GM19467 (cell line): ENCODE data around the gene HSP90AB1.

Source experiments
- ATAC-seq: cut with Tn5 transposase; IDR thresholded peaks from one replicate; pipeline ENCODE4 v1.9.1; 2021; ENCODE audit warnings: mild to moderate bottlenecking, moderate library complexity; ENCODE audit not compliant: unreplicated experiment

HSP90AB1 gene

DNA sequence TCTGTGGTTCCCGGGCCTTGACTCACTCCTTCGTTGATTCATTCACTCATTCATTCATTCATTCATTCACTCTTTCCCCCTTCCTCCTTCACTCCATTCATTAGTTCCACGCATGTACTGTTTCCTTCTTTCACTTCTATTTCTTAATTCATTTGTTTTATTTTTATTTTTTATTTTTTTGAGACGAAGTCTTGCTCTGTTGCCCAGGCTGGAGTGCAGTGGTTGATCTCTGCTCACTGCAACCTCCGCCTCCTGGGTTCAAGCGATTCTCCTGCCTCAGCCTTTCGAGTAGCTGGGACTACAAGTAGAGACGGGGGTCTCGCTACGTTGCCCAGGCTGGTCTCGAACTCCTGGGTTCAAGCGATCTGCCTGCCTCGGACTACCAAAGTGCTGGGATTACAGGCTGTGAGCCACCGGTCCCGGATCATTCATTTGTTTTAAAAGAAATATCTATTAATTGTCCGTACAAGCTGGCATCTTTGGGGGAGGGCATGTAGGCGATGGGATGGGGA is 18.9 kb downstream of the HSP90AB1 start:
- no peak for ATAC-seq

DNA sequence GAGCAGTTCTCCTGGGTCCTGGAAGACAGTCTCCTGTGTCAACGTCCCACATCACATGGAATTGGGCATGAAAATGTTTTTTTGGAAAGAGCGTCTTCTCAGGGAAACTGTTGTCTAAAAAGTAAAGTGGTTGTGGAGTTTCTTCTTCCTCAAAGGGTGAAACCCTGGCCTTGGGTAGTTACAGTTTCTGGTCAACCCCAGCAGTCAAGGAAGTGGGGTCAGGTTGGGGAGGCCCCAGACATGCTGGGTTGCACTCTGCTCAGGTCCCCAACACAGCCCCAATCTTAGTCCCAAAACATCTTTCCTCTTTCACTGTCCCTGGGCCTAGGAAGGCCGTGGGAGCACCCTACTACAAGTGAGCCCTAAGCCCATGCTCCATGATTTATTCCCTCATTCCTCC is 19.4 kb downstream of the HSP90AB1 start:
- ATAC-seq = peak; percentile 28

DNA sequence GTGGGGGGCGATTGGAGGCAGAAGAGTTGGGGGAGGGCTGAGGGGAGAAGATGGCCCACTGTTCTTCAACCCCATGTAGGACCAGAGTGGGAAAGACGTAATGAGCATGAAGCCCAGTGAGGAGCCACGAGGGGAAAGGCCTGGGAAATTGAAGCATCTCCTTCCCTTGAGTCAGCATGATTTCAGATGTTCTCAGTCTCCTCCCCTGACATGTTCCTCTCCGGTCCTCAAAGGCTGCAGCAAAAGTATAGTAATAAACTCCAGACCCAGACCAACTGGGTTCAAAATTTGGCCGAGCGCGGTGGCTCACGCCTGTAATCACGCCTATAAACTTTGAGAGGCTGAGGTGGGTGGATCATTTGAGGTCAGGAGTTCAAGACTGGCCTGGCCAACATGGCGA is 20.4 kb downstream of the HSP90AB1 start:
- no peak for ATAC-seq

DNA sequence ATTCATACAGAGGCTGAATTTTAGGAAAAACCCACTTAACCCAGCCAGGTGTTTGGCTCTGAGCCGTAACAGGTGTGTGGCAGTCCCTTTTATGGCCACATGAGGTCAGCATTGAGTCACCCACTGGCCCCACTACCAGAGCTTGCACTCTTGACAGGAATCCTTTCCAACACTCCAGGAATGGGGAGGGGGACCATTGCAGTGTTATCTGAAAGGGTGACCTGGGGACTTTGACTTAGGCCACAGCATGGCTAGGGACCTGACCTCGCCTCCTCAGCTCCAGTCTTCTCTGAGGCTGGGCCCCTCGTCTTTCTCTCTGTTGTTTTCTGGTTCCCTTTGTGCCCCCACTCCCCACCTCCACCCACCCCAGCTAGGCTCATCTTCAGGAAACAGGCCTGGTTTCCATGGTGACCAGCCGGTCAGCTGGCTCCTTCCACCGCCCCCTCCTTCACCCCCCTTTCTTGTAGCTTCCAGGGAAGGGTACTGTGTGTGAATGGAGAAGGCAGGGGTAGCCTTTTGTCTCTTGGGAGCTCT is 21.3 kb downstream of the HSP90AB1 start:
- ATAC-seq = no peak

DNA sequence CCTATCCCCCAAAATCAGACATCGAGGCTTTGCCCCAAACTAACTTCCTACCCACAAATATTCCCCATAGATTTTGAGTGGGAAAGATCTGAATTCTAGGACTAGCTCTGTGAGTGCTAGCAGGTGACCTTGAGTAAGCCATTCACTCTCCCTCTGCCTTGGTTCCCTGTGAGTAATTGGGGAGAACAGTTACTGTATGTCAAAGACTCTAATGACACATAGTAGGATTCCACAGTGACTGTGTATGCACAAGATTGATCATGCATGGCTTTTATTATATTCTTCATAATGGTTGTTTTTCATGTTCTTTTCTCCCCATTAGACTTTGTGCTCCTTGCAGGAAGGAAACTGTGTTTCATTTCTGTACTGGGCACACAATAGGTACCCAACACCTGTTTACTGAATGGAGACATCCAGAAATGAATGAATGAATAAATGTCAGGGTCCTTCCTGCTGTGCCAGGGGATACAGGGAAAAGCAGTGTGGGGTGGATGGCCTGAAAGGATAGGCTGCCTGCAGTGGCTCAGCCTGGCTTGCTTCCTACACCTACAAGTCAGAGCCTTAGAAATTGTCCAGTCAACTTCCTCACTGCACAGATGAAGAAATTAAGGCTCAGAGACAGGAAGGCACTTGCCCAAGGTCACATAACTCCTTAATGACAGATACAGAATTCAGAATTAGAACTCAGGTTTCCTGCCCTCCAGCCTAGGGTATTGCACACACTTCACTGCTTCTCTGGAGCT is 22.4 kb downstream of the HSP90AB1 start:
- no peak for ATAC-seq

DNA sequence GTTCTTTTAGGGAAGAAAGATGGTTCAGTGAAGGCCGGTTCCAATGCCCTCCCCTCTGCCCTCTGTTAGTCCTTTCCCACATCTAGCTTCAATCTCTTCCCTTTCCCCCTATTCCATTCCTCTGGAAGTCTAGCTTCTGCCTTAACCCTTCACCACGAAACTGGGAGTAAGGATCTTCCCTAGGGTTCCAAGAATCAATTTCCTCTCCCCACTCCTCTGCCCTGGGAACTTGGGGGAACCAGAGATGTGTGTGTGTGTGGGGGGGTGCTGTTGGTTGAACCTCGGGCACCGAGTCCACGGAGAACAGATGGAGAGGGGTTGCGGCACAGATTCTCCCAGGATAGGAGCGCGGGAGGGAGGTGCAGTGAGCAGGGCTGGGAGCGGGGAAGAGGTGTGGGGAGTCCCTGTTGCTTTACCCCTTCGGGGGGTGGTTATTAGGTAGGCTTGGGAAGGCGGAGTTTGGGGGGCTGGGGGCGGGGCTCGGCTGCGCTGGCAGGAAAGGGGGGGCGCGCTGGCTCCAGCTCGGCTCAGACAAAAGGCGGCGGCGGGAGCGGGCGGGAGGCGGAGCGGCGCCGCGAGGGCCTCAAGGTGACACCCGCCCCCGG is 23.1 kb downstream of the HSP90AB1 start, which contains the start of gene TMEM151B:
TMEM151B (plus strand) TSS at position 530 of the 605 bp plus-strand sequence. CDS start 293 bp downstream, outside the sequence.
- ATAC-seq = no peak

DNA sequence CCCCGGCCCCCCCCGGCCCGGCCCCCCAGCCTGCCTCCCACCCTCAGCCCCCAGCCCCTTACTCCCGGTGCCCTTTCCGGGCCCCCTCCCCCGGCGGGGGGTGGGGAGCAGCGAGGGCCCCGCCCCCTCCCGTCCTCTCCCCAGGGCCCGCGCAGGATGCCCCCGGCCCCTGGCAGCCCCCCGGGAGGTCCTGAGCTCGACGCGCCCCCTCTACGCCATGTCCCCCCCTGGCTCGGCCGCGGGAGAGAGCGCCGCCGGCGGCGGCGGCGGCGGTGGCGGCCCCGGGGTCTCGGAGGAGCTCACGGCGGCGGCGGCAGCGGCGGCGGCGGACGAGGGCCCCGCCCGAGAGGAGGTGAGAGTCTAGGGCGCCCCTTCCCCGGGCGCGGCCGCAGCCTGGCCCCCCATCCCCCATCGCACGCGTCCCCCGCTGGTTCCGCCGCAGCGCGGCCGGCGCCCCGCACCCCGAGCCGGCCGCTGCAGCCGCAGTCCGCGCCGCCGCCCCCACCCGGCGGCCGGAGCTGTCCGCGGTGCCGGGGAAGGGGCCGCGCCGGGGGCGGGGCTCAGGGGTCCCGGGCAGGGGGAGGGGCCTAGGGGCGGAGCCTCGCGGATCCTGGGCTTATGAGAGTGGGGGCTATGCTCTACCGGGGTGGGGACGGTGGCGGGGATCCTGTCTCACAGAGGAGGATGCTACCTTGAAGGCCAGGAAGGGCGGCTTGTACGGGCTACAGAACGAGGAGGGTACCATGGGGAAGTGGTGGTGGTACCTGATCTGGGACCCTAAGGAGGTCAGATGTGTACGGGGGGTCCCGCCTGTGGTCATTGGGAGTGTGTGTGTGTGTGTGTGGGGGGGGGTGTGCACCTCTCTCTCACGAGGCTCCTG is 23.9 kb downstream of the HSP90AB1 start:
- ATAC-seq = no peak

DNA sequence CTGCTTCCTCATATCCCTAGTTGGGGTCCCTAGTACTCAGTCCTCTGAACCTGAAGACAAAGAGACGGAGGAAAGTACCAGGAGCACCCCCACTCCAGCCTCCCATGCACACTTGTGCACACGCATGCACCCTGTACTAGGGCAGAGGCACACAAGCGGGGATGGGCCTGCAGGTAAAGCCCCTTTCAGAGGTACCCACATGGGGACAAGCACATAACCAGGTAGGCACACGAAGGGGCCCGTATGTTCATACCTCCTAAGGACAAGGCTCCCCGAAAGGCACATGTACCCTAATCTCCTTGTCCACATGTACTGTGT is 24.5 kb downstream of the HSP90AB1 start:
- no peak for ATAC-seq

DNA sequence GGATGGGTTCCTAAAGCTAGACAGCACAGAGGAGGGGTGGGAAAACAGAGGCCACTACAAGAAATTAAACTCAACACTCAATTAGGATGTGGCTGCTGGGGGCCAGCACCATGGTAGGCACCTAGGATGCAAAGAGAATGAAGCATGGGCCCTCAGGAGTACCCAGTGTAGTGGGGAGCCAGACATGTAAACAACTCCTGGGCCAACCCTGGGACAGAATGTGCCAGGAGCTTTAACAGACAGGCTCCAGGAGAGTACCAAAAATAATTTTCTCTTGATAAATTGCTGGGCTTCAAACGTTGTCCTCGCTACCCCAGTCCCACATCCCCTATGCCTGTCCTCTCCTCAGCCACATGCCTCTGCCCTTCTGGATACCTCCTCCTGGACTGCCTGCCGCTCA is 25.0 kb downstream of the HSP90AB1 start:
- no peak for ATAC-seq

DNA sequence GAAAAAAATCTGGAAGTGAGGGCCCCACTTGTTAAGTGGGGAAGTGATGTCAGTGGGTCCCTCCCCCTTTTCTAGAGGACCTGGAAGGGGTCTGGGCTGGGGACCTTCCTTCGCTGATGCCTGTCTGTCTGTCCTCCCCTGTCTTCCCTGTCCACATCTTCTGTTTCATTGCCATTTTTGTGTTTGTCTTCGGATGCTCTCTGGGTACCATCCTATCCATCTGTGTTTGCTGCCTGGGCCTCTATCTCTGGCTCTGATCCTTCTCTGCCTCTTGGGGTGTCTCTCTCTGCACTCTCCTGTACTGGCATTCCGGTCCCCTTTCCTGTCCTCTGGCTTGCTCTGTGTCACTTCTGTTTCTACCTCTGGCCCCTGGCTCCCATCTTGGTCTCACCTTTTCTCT is 25.6 kb downstream of the HSP90AB1 start:
- no peak for ATAC-seq

DNA sequence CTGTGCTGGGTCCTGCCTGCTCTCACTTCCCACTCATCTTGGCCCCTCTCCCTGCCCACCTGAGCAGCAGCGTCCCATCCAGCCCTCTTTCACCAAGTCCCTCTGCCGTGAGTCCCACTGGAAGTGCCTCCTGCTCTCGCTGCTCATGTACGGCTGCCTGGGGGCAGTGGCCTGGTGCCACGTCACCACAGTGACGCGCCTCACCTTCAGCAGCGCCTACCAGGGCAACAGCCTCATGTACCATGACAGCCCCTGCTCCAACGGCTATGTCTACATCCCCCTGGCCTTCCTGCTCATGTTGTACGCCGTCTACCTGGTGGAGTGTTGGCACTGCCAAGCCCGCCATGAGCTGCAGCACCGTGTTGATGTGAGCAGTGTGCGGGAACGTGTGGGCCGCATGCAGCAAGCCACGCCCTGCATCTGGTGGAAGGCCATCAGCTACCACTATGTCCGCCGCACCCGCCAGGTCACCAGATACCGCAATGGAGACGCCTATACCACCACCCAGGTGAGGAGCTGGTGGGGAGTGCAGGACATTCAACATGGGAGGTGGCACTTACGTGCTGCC is 26.2 kb downstream of the HSP90AB1 start:
- ATAC-seq = no peak

DNA sequence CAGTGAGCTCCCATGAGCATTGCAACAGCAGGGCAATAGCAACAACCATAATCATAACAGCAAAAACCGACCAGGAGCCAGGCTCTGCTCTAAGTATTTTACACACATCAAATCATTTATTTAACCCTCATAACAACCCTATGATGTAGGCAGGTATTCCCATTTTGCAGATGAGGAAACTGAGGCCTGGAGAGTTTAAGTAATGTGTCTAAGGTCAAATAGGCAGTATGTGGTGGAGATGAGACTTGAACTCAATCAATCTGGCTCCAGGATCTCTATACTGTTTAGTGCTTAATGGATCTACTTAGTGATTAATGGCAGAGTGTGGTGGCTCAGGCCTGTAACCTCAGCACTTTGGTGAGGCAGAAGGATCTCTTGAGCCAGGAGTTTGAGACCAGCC is 26.7 kb downstream of the HSP90AB1 start:
- ATAC-seq = no peak

DNA sequence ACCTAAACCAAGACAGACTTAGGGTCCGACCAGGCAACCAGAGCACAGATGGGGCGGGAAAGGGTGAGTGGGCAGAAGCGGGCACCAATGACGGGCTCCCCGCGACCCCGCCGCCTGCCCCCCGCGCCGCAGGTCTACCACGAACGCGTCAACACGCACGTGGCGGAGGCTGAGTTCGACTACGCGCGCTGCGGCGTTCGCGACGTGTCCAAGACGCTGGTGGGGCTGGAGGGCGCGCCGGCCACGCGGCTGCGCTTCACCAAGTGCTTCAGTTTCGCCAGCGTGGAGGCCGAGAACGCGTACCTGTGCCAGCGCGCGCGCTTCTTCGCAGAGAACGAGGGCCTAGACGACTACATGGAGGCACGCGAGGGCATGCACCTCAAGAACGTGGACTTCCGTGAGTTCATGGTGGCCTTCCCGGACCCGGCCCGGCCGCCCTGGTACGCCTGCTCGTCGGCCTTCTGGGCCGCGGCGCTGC is 28.4 kb downstream of the HSP90AB1 start:
- no peak for ATAC-seq

DNA sequence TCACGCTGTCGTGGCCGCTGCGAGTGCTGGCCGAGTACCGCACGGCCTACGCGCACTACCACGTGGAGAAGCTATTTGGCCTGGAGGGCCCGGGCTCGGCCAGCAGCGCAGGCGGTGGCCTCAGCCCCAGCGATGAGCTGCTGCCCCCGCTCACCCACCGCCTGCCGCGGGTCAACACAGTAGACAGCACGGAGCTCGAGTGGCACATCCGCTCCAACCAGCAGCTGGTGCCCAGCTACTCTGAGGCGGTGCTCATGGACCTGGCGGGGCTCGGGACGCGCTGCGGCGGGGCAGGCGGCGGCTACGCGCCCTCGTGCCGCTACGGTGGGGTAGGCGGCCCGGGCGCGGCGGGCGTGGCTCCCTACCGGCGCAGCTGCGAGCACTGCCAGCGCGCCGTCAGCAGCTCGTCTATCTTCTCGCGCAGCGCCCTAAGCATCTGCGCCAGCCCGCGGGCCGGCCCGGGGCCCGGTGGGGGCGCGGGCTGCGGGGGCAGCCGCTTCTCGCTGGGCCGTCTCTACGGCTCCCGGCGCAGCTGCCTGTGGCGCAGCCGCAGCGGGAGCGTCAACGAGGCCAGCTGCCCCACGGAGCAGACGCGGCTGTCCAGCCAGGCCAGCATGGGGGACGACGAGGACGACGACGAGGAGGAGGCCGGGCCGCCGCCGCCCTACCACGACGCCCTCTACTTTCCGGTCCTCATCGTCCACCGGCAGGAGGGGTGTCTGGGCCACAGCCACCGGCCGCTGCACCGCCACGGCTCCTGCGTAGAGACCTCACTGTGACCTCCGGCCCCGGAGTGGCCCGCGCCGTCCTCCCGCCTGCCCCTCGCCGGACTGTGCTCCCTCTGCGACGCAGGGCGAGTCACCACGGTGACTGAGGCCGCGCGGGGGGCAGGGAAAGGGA is 29.1 kb downstream of the HSP90AB1 start:
- no peak for ATAC-seq

DNA sequence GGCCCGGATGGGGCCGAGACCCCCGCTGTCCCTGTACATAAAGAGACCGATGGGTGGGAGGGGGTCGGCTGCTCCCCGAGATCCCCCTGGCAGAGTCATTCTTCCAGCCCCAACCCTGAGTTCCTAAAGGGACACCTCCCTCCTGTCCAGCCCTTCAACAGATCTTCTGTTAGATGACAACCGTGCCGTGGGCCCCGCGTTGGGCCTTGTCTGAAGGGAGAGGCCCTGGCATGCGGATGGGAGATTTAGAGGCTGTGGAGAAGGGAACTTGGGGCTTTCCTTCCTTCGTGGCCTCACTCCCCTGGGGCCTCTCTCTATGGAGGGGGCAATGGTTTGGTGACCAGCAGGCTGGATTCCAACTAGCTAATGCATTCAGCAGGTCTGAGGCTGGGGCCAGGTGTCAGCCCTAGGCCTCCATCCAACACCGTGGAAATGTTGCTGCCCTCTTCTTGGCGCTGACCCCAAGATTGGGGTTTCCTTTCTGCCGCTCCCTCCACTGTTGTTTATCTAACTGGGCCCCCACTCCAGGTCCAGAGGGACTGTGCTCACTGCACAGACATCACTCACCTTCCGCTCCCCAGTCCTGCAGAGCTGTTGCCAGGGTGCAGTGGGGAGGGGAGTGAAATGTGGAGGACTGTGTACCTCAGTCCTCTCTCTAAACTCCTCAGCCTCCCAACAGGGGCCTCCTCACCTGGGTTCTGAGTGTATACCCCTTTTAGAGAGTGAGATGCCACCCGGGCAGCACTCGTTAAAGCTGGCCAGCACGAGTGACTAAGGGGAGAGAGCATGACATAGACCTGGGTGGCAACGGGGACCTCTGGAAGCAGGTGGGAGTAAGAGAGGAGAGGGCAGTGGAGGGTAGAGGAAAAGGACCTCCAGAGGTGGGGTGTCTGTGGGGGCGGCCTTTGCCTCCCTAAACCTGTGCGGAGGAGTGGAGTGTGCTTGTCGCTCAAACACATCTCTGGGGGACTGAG is 30.1 kb downstream of the HSP90AB1 start:
- ATAC-seq = no peak

DNA sequence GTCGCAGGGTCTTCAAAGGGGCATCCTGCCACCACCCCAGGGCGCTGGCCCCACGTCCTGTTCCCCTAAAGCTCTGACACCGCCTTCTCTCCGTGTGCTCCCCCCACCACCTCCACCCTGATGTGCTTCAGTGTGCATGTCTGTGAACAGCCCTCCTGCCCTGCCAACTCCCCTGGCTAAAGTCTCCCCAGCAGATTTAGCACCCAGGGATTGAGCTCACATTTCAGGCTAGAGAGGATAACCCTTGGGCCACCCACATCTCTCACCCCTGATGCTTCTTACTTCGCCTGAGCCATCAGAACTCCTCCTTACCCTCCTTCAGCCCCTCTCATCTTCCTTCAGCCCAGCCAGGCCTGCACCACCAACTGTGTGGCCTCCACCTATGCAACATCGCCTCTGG is 30.9 kb downstream of the HSP90AB1 start:
- ATAC-seq = no peak

DNA sequence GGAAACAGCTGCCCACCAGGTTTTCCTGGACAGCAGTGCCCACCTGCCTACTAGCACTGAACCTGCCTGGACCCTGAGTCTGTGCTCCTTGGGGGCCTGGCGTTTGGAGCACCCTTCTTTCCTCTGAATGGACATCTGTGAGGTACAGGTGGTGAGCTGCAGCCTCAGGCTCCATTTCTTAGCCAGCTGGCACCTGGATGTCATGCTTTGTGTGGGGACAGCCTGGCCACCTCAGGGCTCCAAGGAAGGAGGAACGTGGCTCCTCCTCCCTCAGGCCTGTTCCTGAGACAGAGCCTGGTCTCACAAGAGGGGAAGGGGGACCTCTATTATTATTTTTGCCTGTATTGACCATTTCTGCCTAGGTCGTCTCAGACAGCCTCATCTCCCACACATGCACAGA is 31.4 kb downstream of the HSP90AB1 start:
- no peak for ATAC-seq

DNA sequence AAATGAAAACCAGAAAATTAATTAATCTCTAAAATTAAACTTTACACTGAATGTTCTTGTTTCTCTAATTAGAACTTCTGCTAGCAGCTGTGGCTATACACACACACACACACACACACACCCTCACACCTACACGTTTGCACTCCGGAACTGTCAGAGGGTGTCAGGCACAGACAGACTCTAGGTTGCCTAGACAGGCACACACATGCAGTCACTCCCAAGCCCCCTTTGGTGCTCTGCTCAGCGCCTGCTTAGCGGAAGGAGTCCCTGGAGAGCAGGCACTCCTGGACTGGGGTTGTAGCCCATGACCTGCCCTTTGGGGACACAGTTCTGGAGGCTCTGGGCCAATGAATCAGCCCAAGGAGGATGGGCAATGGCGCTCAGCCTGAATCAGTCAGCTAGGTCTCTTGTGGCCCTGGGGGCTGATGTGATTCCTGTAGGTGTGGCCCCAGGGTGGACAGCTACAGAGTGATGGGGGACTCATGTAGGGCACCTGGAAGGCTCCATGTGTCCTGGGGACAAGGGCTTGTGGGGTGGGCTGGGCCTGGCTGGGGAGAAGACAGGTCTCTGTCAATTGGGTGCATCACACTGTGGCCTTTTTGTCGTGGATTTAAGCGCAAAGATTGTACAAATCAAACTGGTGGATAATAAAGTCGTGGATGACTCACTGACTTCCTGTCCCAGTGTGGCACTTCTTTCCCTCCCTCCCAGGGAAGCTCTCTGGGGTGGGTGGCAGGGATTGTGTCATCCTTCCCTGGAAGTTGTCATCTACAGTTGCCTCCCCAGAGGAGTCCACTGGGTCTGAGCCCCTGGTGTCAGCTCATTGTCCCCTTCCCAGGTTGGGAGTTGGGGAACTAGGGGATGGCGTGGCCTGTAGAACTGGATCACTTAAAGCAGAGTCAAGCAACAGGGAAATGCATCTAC is 32.1 kb downstream of the HSP90AB1 start:
- no peak for ATAC-seq
